ENCODE results near the gene PTPRD. TPM values are rescaled to one million over a fixed set of nuclear protein-coding genes. Genes with fewer than 3 reads are reported as not detected.

PTPRD gene
- total RNA-seq, 1 donor from 2014 or later = 136 TPM

- Mint-ChIP-seq H3K27ac (no peak overlapping the region), H3K9me3 (no peaks in the 10 kb centered on the region), H3K4me3 (no peak overlapping the region), H3K36me3 (no peaks in the 10 kb centered on the region), H3K27me3 (ENCODE audit: insufficient read depth, low read depth) (no peaks in the 10 kb centered on the region), H3K4me1 (no peaks in the 10 kb centered on the region)
- no peak overlapping the region for H3K9ac ChIP-seq
- no peak for DNase-seq (ENCODE audit: low spot score)
- H2AFZ ChIP-seq (replicated peaks) = no peak overlapping the region
- H3K79me2 ChIP-seq (ENCODE audit: low read depth) = no peaks in the 10 kb centered on the region
- H3F3A ChIP-seq (ENCODE audit: low read depth) = no peaks in the 10 kb centered on the region
- H3K4me3 ChIP-seq = no peak overlapping the region
- no peaks in the 10 kb centered on the region for H3K4me1 ChIP-seq
- H3K27me3 ChIP-seq = no peaks in the 10 kb centered on the region
- TF ChIP-seq EZH2 (IDR thresholded peaks at IDR 0.05) (no peak), EZH2phosphoT487 (IDR thresholded peaks at IDR 0.05) (no peak), CTCF (IDR thresholded peaks at IDR 0.05) (no peak)
- H3K36me3 ChIP-seq = no peaks in the 10 kb centered on the region
- no peak overlapping the region for H3K4me2 ChIP-seq
- H4K20me1 ChIP-seq (ENCODE audit: low read depth) = no peaks in the 10 kb centered on the region
- no peaks in the 10 kb centered on the region for H3K9me3 ChIP-seq (ENCODE audit: low read depth)
- no peak overlapping the region for H3K27ac ChIP-seq
Measured at GRCh38 chr9:10274175-10274574, 338.6 kb downstream of the PTPRD start.

GRCh38 chr9:10272830-10273229, 340.0 kb downstream of the PTPRD start:
- DNase-seq (ENCODE audit: low spot score) = no peak
- H3K27me3 Mint-ChIP-seq (ENCODE audit: insufficient read depth, low read depth) = no peaks in the 10 kb centered on the region
- H3F3A ChIP-seq (ENCODE audit: low read depth) = no peaks in the 10 kb centered on the region
- no peak overlapping the region for H3K27ac ChIP-seq
- no peak overlapping the region for H3K27ac Mint-ChIP-seq
- H3K79me2 ChIP-seq (ENCODE audit: low read depth) = no peaks in the 10 kb centered on the region
- H3K9me3 ChIP-seq (ENCODE audit: low read depth) = no peaks in the 10 kb centered on the region
- H2AFZ ChIP-seq (replicated peaks) = no peak overlapping the region
- H3K4me3 Mint-ChIP-seq = no peak overlapping the region
- no peak overlapping the region for H3K4me2 ChIP-seq
- H3K4me1 ChIP-seq = no peaks in the 10 kb centered on the region
- H3K4me3 ChIP-seq = no peak overlapping the region
- H3K9ac ChIP-seq = no peak overlapping the region
- H3K36me3 ChIP-seq = no peaks in the 10 kb centered on the region
- TF ChIP-seq EZH2 (IDR thresholded peaks at IDR 0.05) (no peak), CTCF (IDR thresholded peaks at IDR 0.05) (no peak), EZH2phosphoT487 (IDR thresholded peaks at IDR 0.05) (no peak)
- H3K27me3 ChIP-seq = no peaks in the 10 kb centered on the region
- no peaks in the 10 kb centered on the region for H3K36me3 Mint-ChIP-seq
- H3K4me1 Mint-ChIP-seq = no peaks in the 10 kb centered on the region
- no peaks in the 10 kb centered on the region for H4K20me1 ChIP-seq (ENCODE audit: low read depth)
- no peaks in the 10 kb centered on the region for H3K9me3 Mint-ChIP-seq

GRCh38 chr9:10268531-10269485, 344.0 kb downstream of the PTPRD start:
- Mint-ChIP-seq H3K27ac (no peak overlapping the region), H3K27me3 (ENCODE audit: insufficient read depth, low read depth) (no peaks in the 10 kb centered on the region), H3K4me1 (no peaks in the 10 kb centered on the region), H3K36me3 (no peaks in the 10 kb centered on the region), H3K9me3 (no peaks in the 10 kb centered on the region), H3K4me3 (no peak overlapping the region)
- Histone ChIP-seq H3K79me2 (ENCODE audit: low read depth) (no peaks in the 10 kb centered on the region), H3K27ac (no peak overlapping the region), H3F3A (ENCODE audit: low read depth) (no peaks in the 10 kb centered on the region), H3K36me3 (no peaks in the 10 kb centered on the region), H3K4me1 (no peaks in the 10 kb centered on the region), H3K9ac (no peak overlapping the region), H3K9me3 (ENCODE audit: low read depth) (no peaks in the 10 kb centered on the region), H4K20me1 (ENCODE audit: low read depth) (no peaks in the 10 kb centered on the region), H3K4me3 (no peak overlapping the region), H3K27me3 (no peaks in the 10 kb centered on the region), H3K4me2 (no peak overlapping the region), H2AFZ (replicated peaks) (peak overlapping the region; percentile 95)
- DNase-seq (ENCODE audit: low spot score) = peak; percentile 72
- TF ChIP-seq EZH2 (IDR thresholded peaks at IDR 0.05) (no peak), CTCF (IDR thresholded peaks at IDR 0.05) (peak; percentile 75)

Measured in neural progenitor cell (in vitro differentiated cells).